Hepatic stellate cell (primary cell): ENCODE results near the gene GLA.

Source experiments
- DNase-seq: peaks from one replicate; pipeline ENCODE4 v3.0.0; 2011; ENCODE audit warnings: low spot score

The GLA gene

DNA sequence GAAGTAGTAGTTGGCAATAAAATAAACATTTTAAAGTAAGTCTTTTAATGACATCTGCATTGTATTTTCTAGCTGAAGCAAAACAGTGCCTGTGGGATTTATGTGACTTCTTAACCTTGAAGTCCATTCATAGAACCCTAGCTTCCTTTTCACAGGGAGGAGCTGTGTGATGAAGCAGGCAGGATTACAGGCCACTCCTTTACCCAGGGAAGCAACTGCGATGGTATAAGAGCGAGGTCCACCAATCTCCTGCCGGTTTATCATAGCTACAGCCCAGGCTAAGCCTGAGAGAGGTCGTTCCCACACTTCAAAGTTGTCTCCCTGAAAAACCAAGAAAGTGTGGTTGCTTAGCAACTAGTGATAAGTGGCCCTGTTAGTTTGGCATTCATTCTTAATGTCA lies 9.9 kb downstream of the GLA start:
- DNase-seq: no peak

DNA sequence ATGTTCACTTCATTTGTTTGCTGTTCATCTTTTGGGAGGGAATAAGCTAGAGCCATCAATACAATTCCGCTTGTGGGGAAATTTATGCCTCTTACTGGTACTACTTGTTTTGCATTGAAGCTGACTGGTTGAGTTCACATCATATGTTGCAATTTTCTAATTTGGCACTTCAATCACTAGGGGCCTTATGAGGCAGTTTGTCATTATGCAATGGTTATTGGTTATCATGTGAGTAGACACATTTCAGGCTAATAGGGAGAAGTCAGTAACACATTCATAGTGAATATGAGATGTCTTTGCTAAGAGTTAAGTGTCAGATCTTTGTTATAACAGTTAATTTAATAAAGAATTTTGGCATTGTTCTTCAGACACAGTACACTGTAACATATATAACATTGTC lies 11.9 kb downstream of the GLA start:
- no peak for DNase-seq

DNA sequence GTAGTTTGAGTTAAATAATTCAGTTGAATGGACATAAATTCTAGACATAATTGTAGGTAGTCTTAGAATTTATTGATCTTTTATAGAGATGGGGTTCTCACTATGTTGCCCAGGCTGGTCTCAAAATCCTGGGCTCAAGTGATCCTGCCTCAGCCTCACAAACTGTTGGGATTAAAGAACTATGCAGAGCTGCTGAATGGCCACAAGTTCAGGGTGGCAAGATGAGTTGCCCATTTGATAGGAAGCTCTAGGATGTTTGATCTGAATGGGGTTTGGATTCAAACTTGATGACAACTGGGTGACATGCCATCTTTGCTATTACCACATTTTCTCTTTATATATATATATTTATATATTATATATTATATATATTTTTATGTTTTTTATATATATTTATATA lies 13.4 kb downstream of the GLA start:
- DNase-seq: no peak

DNA sequence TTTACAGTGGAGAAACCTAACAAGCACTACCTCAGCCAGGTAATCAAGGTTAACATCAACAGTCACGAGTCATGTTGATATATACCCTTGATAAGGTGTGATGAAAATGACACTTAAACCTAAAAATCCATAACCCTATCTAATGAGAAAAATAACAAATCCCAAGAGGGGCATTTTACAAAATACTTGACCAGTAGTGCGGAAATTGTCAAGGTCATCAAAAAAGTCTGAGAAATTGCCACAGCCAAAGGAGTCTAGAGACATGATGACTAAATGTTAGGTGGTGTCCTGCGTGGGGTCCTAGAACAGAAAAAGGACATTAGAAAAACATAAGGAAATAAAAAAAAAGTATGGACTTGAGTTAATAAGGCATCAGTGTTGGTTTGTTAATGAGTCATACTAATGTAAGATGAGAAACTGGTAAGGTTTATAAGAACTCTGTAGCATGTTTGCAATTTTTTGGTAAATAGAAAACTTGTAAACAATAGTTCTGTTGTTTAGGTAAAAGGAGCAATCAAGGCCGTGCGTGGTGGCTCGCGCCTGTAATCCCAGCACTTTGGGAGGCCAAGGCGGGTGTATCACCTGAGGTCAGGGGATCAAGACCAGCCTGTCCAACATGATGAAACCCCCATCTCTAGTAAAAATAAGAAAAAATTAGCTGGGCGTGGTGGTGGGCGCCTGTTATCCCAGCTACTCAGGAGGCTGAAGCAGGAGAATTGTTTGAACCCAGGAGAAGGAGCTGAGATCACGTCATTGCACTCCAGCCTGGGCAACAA lies 14.0 kb downstream of the GLA start:
- DNase-seq: no peak

DNA sequence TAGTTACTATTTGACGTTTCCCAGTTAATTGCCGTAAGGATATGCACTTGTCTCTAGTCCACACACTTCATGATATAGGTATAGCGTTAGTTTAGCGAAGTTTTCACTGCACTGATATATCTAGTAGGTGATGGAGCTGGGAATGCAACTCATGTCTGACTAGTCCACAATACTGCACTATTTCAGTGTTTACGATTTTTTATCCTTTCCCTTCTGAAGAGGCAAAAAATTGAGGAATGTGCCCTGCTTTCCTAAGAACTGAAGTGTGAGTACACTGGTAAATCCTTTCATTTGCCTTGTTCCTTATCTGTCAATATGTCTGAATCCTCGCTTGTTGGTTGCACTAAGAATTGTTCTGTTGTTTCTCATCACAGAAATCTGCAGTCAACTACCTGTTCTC lies 15.9 kb downstream of the GLA start:
- no peak for DNase-seq

DNA sequence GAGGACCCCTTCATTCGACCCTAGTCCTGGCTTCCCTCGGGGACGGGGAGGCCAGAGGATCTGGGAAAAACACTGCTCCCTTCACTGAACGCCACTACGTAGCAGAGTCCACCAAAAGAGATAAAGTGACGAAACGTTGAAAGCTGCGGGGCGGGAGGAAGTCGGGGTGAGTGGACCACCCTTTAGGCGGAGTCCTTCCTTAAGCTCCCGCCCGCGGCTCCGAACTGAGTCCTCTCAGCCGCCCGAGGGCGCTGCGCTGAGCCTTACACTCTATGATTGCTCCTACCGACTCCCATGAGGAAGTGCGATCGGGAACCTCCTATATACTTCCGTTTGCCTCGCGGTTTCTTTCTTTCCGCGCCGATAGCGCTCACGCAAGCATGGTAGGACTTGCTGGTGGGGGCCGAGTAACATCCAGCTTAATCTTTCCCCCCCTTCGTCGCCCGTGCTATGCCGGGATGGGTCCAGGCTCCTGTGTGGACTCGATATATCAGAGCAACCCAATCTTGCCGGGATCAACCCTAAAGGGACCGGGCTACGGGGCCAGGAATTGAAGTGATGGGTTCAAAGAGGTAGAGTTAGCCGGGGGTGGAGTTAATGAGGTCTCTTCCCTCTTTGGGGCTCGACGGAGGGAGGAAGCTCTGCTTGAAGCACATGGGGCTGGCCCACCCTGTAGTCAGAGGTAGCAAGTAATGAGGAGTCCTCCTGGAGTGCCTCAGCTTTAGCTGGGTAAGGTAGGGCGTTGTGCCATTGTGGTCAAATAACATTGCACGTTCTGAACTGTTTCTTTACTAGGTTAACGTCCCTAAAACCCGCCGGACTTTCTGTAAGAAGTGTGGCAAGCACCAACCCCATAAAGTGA lies 16.8 kb downstream of the GLA start, which contains the start of gene RPL36A:
Gene RPL36A, plus strand, starts transcription at position 348 of the 862 bp plus-strand sequence. Its CDS starts 33 bp downstream, at position 381.
- DNase-seq: peak; percentile 67

DNA sequence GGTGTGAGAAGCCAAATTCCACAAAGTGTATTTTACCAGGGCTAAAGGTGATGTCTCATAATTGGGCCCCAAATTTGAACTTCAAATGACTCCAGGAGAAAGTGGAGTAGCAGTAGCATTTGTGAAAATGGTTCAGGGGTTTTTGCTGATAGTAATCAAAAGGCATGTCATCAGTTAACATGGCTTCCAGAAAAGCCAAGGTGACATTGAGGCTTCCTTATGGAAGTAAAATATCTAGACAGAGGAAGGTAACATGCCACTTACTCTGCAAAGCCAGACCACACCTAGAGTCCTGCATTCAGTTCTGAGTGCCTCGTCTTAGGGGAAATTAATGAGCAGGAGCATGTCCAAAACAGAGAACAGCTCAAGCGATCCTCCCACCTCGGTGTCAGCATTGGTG lies 19.1 kb downstream of the GLA start:
- no peak for DNase-seq

DNA sequence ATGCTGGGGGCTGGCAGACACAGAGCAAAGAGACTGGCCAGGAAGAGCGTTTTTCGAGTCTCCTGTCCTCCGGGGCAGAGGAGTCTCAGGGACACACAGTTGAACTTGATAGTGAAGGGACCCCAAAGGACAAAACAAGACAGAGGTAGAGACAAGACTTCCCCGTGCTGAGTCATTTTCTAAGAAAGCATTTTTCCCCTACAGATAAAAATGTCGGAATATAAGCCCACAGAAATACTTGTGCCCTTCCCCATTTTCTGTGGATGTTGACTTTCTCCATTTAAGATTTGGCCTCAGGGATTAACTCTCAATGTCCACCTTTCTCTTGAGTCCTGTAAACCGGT lies 21.2 kb downstream of the GLA start:
- no peak for DNase-seq

DNA sequence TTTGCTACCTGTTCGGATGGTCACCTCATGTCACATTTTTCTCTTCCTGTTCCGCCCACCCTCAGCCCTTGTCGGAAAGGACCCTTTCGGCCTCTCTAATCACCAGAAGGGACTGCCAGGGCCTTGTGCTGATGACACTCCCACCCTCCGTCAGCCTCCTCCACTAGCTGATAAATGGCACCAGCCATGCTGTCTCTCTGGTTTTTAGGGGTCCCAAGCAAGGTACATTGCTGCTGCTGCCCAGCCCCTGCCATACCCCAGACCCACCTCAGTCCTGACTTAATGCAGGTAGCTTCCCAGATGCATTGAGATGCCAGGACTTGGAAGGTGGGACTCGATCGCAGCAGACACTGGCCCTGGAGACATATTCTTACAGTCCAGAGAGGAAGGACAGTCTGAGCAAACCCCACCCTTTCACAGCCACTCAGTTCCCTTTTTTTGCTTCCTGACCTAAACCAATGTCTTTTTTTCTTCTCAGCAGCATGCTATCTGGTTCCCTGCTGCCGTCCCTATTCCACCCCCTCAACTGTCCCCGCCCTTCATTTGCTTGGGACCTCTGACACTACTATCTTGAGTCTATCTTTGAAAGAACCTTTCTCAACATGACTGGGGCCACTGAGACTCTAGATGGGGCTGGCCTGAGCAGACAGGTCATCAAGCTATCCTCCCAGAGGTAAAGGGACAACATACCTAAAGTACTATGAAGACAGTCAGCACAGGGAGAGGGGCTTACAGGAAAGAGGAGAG lies 21.8 kb downstream of the GLA start, which contains the start of gene BTK:
Gene BTK, minus strand, starts transcription at position 397 of the 747 bp plus-strand sequence. CDS start 10,907 bp downstream, outside the sequence.
- no peak for DNase-seq

DNA sequence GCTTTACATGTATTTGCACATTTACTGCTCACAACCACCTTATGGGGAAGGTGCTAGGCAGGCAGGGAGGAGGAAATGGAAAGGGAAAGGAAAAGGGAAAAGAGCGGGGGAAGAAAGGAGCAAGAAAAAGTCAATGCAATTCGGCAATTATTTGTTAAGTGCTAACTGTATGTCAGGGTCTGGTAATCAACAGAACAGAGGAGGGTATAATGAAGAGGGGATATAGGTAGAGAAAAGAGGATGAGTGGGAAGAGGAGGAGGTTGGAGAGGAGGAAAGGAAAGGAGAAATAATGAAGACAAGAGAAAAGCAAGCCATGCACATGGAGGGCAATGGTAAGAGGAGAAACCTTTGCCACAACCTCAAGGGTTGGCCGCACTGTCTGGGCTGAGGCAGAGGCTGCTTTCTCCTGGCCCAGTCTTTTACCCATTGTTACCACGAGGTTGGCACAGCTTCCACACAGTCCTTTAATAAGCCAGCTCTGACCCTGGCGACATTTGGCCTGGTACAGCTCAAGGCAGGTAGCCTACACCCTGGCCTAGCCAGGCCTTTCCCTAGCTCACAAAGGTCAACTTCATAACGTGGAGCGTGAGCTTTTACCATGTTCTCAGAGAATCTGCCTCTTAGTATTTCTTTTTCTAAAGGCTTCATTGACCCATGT lies 22.6 kb downstream of the GLA start:
- no peak for DNase-seq

DNA sequence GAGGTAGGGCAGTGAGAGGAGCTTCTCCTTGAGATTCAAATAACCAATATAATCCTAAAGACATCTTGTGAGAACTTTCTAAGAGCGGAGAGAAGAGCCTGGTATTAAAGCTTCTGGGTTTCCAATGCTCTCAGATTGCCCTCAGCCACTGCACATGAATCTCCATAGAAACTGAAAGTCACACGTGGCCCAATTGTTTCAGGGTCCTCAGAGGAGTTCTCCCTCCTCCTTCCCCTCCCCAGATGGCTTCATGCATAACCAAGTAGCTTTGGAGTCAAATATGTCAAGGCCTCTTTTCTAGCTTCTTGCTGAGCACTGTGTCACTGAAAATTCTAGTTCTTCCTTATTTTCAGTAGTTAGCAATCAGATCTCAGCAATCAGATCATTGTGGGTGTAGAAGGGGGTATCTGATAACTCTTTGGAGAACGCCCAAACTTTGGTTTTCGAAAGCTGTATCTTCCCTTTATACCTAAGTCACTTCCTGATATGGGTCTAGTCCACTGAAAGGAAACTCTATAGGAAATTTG lies 24.0 kb downstream of the GLA start:
- no peak for DNase-seq

DNA sequence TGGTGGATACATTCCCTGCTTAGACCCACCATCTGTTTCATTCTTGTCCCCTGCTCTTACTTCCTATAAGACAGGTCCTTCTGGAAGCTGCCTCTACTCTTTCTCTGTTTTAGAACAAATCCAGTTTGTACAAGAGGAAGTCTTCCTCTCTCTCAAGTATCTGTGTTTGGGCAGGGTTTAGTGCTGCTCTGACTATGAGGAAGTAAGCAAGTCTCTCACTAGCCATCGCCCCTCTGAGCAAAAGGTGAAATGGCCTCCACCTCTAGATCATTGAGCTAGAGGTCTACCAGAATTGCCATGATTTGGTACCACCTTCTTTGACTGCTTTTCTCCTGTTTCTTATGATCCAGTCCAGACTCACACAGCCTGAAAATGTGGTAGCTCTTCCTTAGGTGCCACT lies 30.2 kb downstream of the GLA start:
- DNase-seq: no peak

DNA sequence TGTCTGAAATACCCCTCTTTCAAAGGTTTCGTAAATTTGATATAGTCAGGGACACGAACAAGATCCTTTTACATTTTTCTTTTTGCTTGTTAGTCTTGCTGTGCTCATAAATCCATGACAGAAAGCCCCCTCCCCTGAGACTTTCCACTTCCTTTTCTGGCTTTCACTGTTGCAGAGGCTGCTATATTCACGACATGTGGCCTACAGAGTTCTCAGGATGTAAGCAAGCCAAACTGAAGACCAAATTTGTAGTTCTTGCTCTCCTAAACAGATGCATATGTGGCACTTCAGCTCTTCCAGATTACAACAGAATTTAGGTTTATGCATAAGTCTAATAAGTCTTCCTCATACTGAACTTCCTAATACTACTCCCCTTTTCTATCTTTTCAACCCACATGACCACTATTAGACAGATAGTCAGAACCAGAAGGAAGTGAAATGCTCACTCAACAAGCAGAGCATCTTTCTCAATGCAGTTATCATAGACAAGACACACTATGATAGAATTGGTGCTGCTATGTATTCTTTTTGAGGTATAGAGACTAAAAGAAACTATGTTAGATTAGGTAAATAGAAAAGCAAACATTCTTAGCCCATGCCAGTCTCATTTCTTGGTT lies 36.7 kb downstream of the GLA start:
- DNase-seq: no peak

DNA sequence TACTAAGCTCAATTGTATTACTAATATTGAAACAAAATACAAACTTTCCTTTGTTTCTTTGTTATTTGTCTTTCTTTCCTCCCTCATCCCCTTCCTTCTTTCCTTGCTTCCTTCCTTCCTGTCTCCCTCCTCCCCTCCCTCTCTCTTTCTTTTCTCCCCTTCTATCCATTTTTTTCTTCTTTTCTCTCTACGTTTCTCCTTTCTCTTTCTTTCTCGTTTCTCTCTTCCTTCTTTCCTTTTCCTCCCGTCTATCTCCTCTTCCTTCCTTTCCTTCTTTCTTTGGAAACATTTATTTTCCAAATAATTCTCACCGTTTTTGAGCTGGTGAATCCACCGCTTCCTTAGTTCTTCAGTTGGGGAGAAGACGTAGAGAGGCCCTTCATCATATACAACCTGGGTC lies 38.0 kb downstream of the GLA start:
- no peak for DNase-seq

DNA sequence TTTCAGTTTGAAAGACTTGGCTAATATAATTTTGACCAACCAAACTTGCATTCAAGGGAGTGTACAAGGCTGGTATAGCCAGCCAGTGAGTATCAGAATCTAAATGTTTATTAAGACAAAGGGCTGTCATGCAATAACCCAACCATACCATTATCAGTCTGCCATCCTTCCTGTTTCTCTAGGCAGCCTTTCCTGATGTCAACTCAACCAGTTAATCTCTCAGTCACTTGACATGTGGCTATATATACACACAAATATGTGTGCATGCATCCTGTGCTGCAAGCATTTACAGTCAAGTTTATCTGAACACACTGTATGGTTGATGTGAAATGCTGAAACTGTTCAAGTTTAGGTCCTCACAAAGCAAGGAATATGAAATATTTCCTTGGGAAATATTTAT lies 38.9 kb downstream of the GLA start:
- no peak for DNase-seq

DNA sequence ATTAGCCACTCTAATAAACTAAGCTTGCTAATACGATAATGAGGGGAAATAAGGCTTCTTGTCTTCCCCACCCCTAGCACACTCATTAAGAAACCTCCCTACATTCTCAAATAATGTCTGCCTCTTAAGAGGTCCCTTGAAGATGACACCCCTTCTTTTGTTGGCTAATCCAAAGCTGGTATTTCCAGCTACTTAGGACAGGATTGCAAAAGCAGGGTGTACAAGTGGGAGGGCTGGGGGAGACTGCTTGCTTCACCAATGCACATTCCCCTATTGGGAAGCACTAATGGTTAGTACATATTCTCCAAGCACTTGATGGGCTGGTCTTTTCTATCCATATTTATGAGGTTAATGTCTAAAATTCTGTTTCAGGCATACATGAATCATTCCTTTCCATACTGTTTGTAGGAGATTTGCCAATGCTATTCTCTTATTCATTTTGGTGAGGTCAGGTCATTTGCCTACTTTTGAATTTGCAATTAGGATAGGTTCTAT lies 42.4 kb downstream of the GLA start:
- no peak for DNase-seq

DNA sequence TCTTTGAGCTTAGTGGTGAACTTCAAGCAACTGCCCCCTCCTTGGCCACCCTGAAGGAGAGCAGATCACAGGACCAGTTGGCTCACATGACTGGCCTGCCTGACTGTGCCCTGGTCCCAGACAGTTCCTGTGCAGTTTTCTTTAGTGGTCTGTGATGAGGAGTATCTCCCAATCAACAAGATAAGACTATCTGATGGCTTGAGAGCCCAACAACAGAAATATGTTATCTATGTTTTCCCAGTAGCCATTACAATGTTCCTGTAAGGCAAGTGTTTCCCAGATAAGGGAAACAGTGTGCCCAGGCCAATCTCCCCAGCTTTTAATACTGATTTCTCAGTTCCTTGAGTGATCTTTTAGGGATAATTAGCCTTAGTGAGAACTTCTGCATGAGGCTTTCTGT lies 45.0 kb downstream of the GLA start:
- DNase-seq: no peak

DNA sequence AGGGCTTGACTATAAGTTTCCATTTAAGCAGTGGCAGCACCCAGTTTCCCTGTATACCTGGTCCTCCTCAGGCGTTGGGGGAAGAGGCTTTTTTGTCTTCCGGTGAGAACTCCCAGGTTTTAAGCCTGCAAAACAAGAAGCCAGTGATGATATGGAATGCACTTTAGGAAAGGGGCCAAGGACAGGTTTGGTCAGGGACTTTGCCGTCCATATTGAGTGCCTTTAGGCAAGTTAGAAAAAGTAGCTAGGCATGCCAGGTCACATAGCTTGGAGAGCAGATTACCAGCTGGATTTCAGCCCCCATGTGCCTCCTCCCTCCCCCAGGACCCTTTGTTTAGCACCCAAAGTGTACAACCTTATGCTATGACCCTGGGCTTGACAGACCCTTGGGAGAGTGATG lies 45.6 kb downstream of the GLA start:
- no peak for DNase-seq

DNA sequence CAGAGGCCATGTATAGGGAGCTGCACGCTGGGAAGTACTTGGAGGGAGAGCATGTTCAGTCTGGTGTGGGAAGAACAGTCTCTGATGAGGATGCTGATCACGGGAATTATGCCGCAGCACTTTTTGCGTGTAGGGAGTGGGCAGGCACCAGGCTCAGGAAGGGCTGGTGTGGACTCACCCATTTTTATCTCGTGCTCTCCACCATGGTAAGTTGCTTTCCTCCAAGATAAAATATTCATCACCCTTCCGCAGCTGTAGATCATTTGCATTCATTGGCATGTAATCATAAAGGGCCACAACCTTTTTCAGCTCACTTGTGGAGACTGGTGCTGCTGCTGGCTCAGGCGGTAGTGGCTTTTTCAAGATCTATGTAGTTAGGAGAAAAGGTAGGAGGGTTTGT lies 47.3 kb downstream of the GLA start:
- no peak for DNase-seq

DNA sequence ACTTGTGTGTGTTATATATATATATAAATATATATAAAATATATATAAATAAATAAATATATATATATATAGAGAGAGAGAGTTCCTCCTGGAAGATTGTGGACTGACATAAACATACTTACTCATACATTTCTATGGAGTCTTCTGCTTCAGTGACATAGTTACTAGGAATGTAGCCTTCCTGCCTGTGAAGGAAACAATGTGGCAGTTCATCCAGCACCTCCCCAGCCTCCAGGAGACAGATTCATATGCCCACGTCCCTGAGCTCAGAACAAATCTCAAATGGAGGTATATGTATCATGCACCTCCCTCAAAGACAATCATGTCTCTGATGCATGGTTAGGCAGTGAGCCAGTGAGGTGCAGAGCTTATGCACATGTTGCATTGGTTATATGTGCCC lies 47.8 kb downstream of the GLA start:
- DNase-seq: no peak

DNA sequence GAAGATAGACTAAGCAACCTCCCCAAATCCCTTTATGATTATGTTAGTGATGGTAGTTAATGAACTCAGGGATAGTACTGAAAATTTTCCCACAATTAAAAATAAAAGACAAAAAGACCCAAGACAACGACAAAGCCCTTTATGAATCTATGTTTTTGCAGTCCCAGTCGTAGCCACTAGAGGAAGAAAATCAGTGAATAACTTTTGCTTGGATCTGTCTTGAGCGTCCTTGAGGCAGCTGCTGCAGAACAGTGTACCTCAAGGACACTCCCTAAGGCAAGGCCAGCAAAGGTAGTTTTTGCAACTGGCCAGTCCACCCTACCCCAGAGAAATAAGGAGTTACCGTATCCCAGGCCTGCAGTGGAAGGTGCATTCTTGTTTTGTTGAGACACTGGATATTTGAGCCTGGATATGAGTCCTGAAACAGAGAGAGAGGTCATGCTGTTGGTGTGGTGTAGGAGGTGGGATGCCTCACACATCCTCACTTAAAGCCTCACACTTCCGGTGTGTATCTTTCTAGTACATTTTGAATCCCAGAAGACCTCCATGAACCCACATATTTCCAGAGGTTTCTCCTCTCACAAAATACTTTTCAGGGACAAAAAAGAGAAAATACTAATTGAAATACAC lies 50.4 kb downstream of the GLA start:
- DNase-seq: no peak
